ENCODE results near the gene PAPPA. TPM values are rescaled to one million over a fixed set of nuclear protein-coding genes. Genes with fewer than 3 reads are reported as not detected.

The PAPPA gene
- total RNA-seq, 1 donor from 2014 or later = 0.52 TPM

DNA sequence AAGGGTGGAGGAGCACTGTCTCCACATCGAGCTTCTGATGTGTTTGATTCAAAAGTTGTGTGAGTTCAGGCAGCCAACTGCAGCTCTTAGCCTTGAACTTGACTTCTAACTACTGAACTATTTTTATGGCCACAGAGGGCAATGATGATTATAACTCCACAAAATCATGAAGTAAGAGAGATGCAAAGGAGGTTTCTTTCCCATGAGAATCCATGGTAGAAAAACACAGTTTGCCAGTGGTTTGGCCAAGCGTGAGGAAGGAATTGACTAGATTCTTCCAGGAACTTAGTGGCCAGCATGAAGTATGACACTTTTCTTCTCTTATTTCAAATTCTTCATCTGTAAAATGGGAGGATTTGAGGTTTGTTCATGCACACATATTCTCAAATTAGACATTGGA, 43.2 kb downstream of the PAPPA start:
- no peaks in the 10 kb centered on the region for H3K9me3 ChIP-seq (ENCODE audit: control insufficient read depth in 3 of 3, low read length in 3 of 3)
- H3K4me3 ChIP-seq (ENCODE audit: low read length in 3 of 3) = no peak overlapping the region
- H3K9ac ChIP-seq (ENCODE audit: low read depth in 1 of 3, low read length in 3 of 3) = no peak overlapping the region
- H3K27me3 ChIP-seq (ENCODE audit: control insufficient read depth in 3 of 3, insufficient read depth in 3 of 3, low read length in 3 of 3) = no peaks in the 10 kb centered on the region
- H3K27ac ChIP-seq (ENCODE audit: low read depth, low read length) = no peak overlapping the region
- H3K4me1 ChIP-seq (ENCODE audit: control insufficient read depth in 3 of 3, insufficient read depth in 3 of 3, low read length in 3 of 3) = no peaks in the 10 kb centered on the region
- no peaks in the 10 kb centered on the region for H3K36me3 ChIP-seq (ENCODE audit: control insufficient read depth in 3 of 3, insufficient read depth in 3 of 3, low read length in 3 of 3)

DNA sequence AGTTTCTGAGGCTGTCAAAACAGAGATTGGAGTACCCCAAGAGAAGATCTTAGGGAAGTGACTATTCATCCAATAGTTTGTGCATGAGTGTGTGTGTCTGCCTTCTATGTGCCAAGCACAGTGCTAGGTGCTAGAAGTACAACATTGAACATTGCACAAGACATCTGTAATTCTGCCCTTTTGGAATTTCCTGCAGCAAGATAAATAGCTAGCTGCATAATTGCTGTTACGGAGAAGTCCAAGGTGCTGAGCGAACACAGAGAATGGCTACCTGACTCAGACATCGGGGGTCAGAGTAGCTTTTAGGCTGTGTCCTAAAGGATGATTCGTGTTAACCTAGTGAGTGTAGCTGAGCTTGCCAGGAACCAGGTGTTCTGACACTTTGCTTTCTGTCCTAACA, 44.8 kb downstream of the PAPPA start:
- Histone ChIP-seq H3K9ac (ENCODE audit: low read depth in 1 of 3, low read length in 3 of 3) (no peak overlapping the region), H3K27me3 (ENCODE audit: control insufficient read depth in 3 of 3, insufficient read depth in 3 of 3, low read length in 3 of 3) (no peaks in the 10 kb centered on the region)

DNA sequence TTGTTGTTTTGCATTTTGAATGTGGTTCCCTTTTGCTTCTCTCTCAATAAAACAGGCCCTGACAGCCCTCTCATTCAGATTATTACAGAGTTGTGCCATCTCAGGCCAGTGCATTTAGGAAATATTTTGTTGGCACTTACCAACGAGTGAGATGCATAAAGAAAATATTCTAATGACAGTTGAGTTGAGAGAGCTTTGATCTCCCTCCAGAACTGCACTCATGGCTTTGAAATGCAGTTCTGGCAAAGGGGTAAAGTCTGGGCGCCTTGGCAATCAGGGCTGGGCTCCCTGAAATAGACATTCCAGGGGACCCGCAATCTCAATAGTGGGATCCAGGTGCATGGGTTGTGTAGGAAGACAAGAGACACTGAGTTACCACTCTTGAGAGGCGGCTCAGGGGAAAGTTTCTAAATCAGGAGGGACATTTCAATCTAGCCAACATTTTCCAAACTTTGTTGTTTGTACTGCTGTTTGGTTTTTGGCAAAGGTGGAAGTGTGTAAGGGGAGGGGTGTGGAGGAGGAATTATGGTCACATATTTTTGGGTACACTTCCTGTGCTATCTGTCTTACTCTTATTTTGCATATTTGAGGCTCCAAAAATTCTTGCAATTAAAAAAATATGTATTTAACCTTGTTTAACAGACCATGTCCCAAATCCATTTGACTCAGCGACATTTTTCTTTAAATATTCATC, 48.8 kb downstream of the PAPPA start:
- Histone ChIP-seq H3K36me3 (ENCODE audit: control insufficient read depth in 3 of 3, insufficient read depth in 3 of 3, low read length in 3 of 3) (no peaks in the 10 kb centered on the region), H3K4me3 (ENCODE audit: low read length in 3 of 3) (no peak overlapping the region), H3K9me3 (ENCODE audit: control insufficient read depth in 3 of 3, low read length in 3 of 3) (no peaks in the 10 kb centered on the region), H3K27ac (ENCODE audit: low read depth, low read length) (no peak overlapping the region), H3K27me3 (ENCODE audit: control insufficient read depth in 3 of 3, insufficient read depth in 3 of 3, low read length in 3 of 3) (no peaks in the 10 kb centered on the region), H3K9ac (ENCODE audit: low read depth in 1 of 3, low read length in 3 of 3) (no peak overlapping the region), H3K4me1 (ENCODE audit: control insufficient read depth in 3 of 3, insufficient read depth in 3 of 3, low read length in 3 of 3) (no peaks in the 10 kb centered on the region)

More for the DNA sequence above, 44.8 kb downstream of the PAPPA start:
- Histone ChIP-seq H3K4me3 (ENCODE audit: low read length in 3 of 3) (no peak overlapping the region), H3K9me3 (ENCODE audit: control insufficient read depth in 3 of 3, low read length in 3 of 3) (no peaks in the 10 kb centered on the region), H3K4me1 (ENCODE audit: control insufficient read depth in 3 of 3, insufficient read depth in 3 of 3, low read length in 3 of 3) (no peaks in the 10 kb centered on the region), H3K36me3 (ENCODE audit: control insufficient read depth in 3 of 3, insufficient read depth in 3 of 3, low read length in 3 of 3) (no peaks in the 10 kb centered on the region), H3K27ac (ENCODE audit: low read depth, low read length) (no peak overlapping the region)

DNA sequence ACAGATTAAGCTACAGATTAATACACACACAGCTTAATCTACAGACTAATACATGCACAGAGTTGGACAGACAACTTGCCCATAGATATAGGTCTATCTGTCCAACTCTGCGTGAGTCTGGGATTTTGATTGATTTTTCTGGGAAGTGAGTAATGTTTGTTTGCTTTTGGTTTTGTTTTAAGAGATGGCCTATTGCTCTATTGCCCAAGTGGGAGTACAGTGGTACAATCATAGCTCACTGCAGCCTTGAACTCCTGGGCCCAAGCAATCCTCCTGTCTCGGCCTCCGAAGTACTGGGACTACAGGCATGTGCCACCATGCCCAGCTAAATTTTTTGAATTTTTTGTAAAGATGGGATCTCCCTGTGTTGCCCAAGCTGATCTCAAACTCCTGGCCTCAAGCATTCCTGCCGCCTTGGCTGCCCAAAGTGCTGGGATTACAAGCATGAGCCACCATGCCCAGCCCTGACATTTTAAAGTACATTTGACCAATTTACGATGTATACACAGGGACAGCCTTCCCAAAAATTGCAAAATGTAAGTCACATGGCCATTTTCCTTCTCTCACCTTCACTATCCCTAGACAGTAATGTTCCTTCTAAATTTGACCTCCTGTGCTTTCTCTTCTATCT, 50.8 kb downstream of the PAPPA start:
- Histone ChIP-seq H3K4me1 (ENCODE audit: control insufficient read depth in 3 of 3, insufficient read depth in 3 of 3, low read length in 3 of 3) (no peaks in the 10 kb centered on the region), H3K36me3 (ENCODE audit: control insufficient read depth in 3 of 3, insufficient read depth in 3 of 3, low read length in 3 of 3) (no peaks in the 10 kb centered on the region), H3K9me3 (ENCODE audit: control insufficient read depth in 3 of 3, low read length in 3 of 3) (no peaks in the 10 kb centered on the region), H3K4me3 (ENCODE audit: low read length in 3 of 3) (no peak overlapping the region), H3K9ac (ENCODE audit: low read depth in 1 of 3, low read length in 3 of 3) (no peak overlapping the region), H3K27ac (ENCODE audit: low read depth, low read length) (no peak overlapping the region), H3K27me3 (ENCODE audit: control insufficient read depth in 3 of 3, insufficient read depth in 3 of 3, low read length in 3 of 3) (no peaks in the 10 kb centered on the region)

DNA sequence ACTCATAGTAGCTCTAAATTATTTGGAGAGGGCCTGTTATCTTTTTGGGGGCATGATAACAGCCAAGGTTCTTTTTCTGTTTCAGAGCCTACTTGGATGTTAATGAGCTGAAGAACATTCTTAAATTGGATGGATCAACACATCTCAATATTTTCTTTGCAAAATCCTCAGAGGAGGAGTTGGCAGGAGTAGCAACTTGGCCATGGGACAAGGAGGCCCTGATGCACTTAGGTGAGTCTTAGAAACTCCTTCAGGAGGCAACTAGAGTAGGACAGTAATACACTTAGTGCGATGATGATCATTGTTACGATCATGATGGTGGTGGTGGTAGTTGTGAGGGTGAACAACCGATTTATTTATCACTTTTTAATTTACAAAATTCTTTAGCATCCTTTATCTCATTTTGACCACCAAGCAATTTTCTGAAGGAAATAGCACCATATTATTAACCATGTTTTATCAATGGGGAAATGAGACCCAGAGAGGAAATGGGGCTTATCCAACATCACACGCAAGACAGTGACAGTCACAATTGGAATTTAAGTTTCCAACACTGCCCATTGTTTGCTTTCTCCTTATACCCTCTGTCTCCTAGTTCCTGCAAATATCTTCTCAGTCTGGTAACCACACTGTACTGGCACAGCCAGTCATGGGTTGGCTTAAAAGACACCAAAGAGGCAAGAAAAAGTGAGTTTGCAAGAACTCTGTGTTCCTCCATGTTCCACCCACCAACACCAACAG, 54.0 kb downstream of the PAPPA start:
- Histone ChIP-seq H3K9ac (ENCODE audit: low read depth in 1 of 3, low read length in 3 of 3) (no peak overlapping the region), H3K4me3 (ENCODE audit: low read length in 3 of 3) (no peak overlapping the region), H3K9me3 (ENCODE audit: control insufficient read depth in 3 of 3, low read length in 3 of 3) (no peaks in the 10 kb centered on the region), H3K27me3 (ENCODE audit: control insufficient read depth in 3 of 3, insufficient read depth in 3 of 3, low read length in 3 of 3) (no peaks in the 10 kb centered on the region), H3K36me3 (ENCODE audit: control insufficient read depth in 3 of 3, insufficient read depth in 3 of 3, low read length in 3 of 3) (no peaks in the 10 kb centered on the region), H3K4me1 (ENCODE audit: control insufficient read depth in 3 of 3, insufficient read depth in 3 of 3, low read length in 3 of 3) (no peaks in the 10 kb centered on the region), H3K27ac (ENCODE audit: low read depth, low read length) (no peak overlapping the region)

DNA sequence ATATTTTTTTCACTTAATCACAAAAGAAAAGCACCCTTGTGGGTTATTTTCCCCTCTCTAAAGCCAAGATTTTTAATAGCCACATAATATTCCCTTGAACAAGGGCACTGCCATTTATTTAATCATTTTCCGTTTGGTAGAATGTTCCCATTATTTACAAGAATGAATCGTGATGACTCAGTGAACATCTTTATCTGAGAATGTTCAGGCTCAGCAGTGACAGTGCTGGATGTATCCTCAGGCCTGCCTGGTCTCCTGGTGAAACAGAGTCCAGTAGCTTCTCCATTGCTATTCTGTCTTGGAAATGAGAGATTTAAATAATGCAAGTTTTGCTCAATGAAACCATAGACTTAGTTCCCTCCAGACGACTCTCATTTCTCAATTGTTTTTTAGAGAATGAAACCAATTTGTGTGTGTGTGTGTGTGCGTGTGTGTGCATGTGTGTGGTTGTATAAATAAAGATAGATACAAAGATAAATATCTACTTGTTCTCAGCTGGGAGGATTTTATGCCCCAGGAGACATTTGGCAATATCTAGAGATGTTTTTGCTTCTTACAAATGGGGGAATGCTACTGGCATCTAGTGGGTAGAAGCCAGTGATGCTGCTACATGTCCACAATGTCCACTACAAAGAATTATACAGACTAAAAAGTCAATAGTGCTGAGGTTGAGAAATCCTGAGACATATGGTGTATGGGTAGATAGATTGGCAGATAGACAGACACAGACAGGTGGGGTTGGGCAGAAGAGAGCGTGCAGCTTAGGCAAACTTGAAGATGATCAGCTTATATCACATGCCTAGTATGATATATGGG, 55.0 kb downstream of the PAPPA start:
- H3K4me3 ChIP-seq (ENCODE audit: low read length in 3 of 3) = no peak overlapping the region
- H3K27ac ChIP-seq (ENCODE audit: low read depth, low read length) = no peak overlapping the region
- H3K9me3 ChIP-seq (ENCODE audit: control insufficient read depth in 3 of 3, low read length in 3 of 3) = no peaks in the 10 kb centered on the region
- H3K9ac ChIP-seq (ENCODE audit: low read depth in 1 of 3, low read length in 3 of 3) = no peak overlapping the region
- no peaks in the 10 kb centered on the region for H3K4me1 ChIP-seq (ENCODE audit: control insufficient read depth in 3 of 3, insufficient read depth in 3 of 3, low read length in 3 of 3)
- H3K27me3 ChIP-seq (ENCODE audit: control insufficient read depth in 3 of 3, insufficient read depth in 3 of 3, low read length in 3 of 3) = no peaks in the 10 kb centered on the region
- H3K36me3 ChIP-seq (ENCODE audit: control insufficient read depth in 3 of 3, insufficient read depth in 3 of 3, low read length in 3 of 3) = no peaks in the 10 kb centered on the region

DNA sequence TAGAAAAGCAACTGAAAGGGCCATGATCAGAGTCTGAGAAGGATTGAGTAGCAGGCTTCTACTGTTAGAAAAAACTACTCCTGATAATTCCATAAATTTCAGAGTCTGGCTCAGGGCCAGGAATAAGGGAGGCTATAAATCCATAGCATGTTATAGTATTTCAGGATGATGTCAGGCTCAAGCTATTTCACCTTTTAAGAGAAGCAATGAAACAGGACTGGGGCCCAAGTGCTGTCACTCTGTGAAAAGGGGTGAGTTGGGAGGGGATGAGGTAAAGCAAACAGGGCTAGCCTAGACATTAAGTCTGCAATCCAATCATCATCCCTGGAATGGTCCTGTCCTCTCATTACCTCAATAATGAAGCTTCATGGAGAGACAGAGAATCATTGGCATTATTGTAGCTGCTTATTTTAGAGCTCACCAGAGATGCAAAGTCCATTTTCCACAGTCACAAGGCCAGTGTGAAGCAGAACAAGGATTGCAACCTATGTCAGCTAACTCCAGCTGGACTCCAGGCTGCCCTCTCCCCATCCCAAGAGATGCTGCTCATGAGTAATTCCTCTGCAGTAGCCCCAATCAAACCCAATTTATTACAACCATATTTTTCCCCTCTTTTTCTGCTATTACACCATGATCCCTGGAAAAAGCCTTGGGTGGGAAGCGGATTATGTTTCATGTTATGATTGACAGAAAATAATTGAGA, 56.0 kb downstream of the PAPPA start:
- H3K27ac ChIP-seq (ENCODE audit: low read depth, low read length) = no peak overlapping the region
- H3K4me3 ChIP-seq (ENCODE audit: low read length in 3 of 3) = no peak overlapping the region
- H3K9ac ChIP-seq (ENCODE audit: low read depth in 1 of 3, low read length in 3 of 3) = no peak overlapping the region
- H3K27me3 ChIP-seq (ENCODE audit: control insufficient read depth in 3 of 3, insufficient read depth in 3 of 3, low read length in 3 of 3) = no peaks in the 10 kb centered on the region
- H3K9me3 ChIP-seq (ENCODE audit: control insufficient read depth in 3 of 3, low read length in 3 of 3) = no peaks in the 10 kb centered on the region
- H3K36me3 ChIP-seq (ENCODE audit: control insufficient read depth in 3 of 3, insufficient read depth in 3 of 3, low read length in 3 of 3) = no peaks in the 10 kb centered on the region
- H3K4me1 ChIP-seq (ENCODE audit: control insufficient read depth in 3 of 3, insufficient read depth in 3 of 3, low read length in 3 of 3) = no peaks in the 10 kb centered on the region

DNA sequence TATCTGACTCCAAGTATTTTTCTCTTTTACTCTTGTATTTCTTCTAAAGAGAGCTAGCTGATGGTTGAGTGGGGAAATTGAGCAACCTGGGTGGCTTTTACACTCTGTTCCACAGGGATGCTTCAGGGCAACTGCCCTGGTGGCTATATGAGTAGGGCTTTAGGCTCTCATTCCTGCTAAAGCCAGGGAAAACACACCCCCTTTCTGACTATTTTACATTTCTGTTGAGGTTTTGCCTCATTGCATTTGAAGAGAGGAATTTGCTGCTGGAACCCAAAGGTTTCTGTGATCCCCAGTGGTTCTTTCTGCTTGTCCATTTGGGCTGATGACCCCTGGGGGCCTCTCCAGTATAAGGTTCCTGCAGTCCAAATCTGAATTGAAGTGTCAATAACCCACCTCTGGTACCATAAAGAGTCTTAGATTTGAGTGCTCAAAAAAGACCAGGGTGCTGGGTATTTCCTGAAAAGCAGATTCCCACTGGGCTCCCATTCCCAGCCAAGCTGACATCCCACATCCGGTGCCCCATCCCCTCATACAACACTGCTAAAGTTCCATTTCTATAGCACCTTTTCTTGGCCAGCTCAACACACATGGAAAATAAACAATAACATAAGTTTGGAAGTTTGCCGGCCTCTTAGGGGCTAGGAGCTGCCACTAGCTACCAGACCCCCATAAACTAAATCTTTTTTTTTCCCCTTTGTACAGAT, 59.5 kb downstream of the PAPPA start:
- H3K36me3 ChIP-seq (ENCODE audit: control insufficient read depth in 3 of 3, insufficient read depth in 3 of 3, low read length in 3 of 3) = no peaks in the 10 kb centered on the region
- H3K4me3 ChIP-seq (ENCODE audit: low read length in 3 of 3) = no peak overlapping the region
- H3K9me3 ChIP-seq (ENCODE audit: control insufficient read depth in 3 of 3, low read length in 3 of 3) = no peaks in the 10 kb centered on the region
- H3K9ac ChIP-seq (ENCODE audit: low read depth in 1 of 3, low read length in 3 of 3) = no peak overlapping the region
- H3K27ac ChIP-seq (ENCODE audit: low read depth, low read length) = no peak overlapping the region
- H3K4me1 ChIP-seq (ENCODE audit: control insufficient read depth in 3 of 3, insufficient read depth in 3 of 3, low read length in 3 of 3) = no peaks in the 10 kb centered on the region
- H3K27me3 ChIP-seq (ENCODE audit: control insufficient read depth in 3 of 3, insufficient read depth in 3 of 3, low read length in 3 of 3) = no peaks in the 10 kb centered on the region

DNA sequence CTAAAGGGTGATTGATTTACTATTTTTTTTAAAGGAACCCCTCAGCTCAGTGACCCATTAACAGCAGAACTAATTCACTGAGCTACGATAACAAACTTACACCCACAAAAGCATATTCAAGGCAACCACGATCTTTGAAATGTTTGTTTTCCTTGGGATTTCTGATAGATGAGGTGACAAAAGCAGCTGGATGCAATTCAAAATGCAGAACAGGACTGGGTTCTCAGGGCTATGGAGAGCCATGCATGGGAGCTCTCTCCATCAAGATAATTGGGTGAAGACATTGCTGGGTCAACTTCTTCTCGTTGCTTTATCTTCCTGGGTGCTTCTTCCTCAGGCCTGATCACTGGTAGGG, 60.1 kb downstream of the PAPPA start:
- H3K4me1 ChIP-seq (ENCODE audit: control insufficient read depth in 3 of 3, insufficient read depth in 3 of 3, low read length in 3 of 3) = no peaks in the 10 kb centered on the region
- no peak overlapping the region for H3K9ac ChIP-seq (ENCODE audit: low read depth in 1 of 3, low read length in 3 of 3)
- no peaks in the 10 kb centered on the region for H3K9me3 ChIP-seq (ENCODE audit: control insufficient read depth in 3 of 3, low read length in 3 of 3)
- H3K27me3 ChIP-seq (ENCODE audit: control insufficient read depth in 3 of 3, insufficient read depth in 3 of 3, low read length in 3 of 3) = no peaks in the 10 kb centered on the region
- H3K27ac ChIP-seq (ENCODE audit: low read depth, low read length) = no peak overlapping the region
- H3K4me3 ChIP-seq (ENCODE audit: low read length in 3 of 3) = no peak overlapping the region
- no peaks in the 10 kb centered on the region for H3K36me3 ChIP-seq (ENCODE audit: control insufficient read depth in 3 of 3, insufficient read depth in 3 of 3, low read length in 3 of 3)
